PC-9 (cell line): ENCODE measurements around the gene TNF.

Experiments
- CTCF ChIP-seq: fragments of 200-600 bp; sonication (generic); conservative IDR thresholded peaks from 2 replicates; pipeline ENCODE4 v1.6.1; 2017; ENCODE audit warnings: mixed run types, antibody characterized with exemption, mild to moderate bottlenecking, moderate library complexity
- EZH2 ChIP-seq: fragments of 200-600 bp; sonication (generic); IDR thresholded peaks from 2 replicates; pipeline ENCODE4 v1.8.0; 2017; ENCODE audit warnings: antibody characterized with exemption, low read depth

GRCh38 chr6:31525932-31526591 is 49.3 kb upstream of the TNF start:
- TF ChIP-seq CTCF: no peak
- no peak for TF ChIP-seq EZH2
